ENCODE measurements around the gene TMEM119.
"Not testable (repeated sequence)": the region's sequence is repeated elsewhere in the genome, so short reads cannot be mapped to it uniquely, and the experiment has no call there.

TMEM119 gene

GRCh38 chr12:108591267-108591980 lies 6.5 kb downstream of the TMEM119 start:
- H3K27ac ChIP-seq (ENCODE audit: poor library complexity, severe bottlenecking) = no peak overlapping the region
- no peaks in the 10 kb centered on the region for H3K9me3 ChIP-seq (ENCODE audit: severe bottlenecking)
- H3K36me3 ChIP-seq (ENCODE audit: low read depth) = no peaks in the 10 kb centered on the region
- ATAC-seq (ENCODE audit: low read depth) (no peak), DNase-seq (ENCODE audit: low spot score) (no peak)
- H3K27me3 ChIP-seq (ENCODE audit: insufficient read depth, poor library complexity, severe bottlenecking) = no peaks in the 10 kb centered on the region
- H3K4me1 ChIP-seq (ENCODE audit: insufficient read depth, poor library complexity, severe bottlenecking) = no peaks in the 10 kb centered on the region
- TF ChIP-seq CTCF (IDR thresholded peaks at IDR 0.05; ENCODE audit: poor library complexity, severe bottlenecking) = no peak
- H3K4me3 ChIP-seq (ENCODE audit: severe bottlenecking) = no peak overlapping the region

GRCh38 chr12:108590463-108590862 lies 7.4 kb downstream of the TMEM119 start:
- not testable (repeated sequence) for H3K27ac ChIP-seq (ENCODE audit: poor library complexity, severe bottlenecking); DNase-seq (ENCODE audit: low spot score); H3K4me3 ChIP-seq (ENCODE audit: severe bottlenecking); H3K9me3 ChIP-seq (ENCODE audit: severe bottlenecking); ATAC-seq (ENCODE audit: low read depth); H3K27me3 ChIP-seq (ENCODE audit: insufficient read depth, poor library complexity, severe bottlenecking); H3K4me1 ChIP-seq (ENCODE audit: insufficient read depth, poor library complexity, severe bottlenecking); H3K36me3 ChIP-seq (ENCODE audit: low read depth)

- TF ChIP-seq CTCF (IDR thresholded peaks at IDR 0.05; ENCODE audit: poor library complexity, severe bottlenecking) = no peak
- Histone ChIP-seq H3K27me3 (ENCODE audit: insufficient read depth, poor library complexity, severe bottlenecking) (no peaks in the 10 kb centered on the region), H3K9me3 (ENCODE audit: severe bottlenecking) (no peaks in the 10 kb centered on the region), H3K27ac (ENCODE audit: poor library complexity, severe bottlenecking) (no peak overlapping the region), H3K36me3 (ENCODE audit: low read depth) (no peaks in the 10 kb centered on the region), H3K4me1 (ENCODE audit: insufficient read depth, poor library complexity, severe bottlenecking) (no peaks in the 10 kb centered on the region), H3K4me3 (ENCODE audit: severe bottlenecking) (no peak overlapping the region)
- DNase-seq (ENCODE audit: low spot score) (no peak), ATAC-seq (ENCODE audit: low read depth) (no peak)
Observed at GRCh38 chr12:108589840-108590229, 8.0 kb downstream of the TMEM119 start.

- H3K36me3 ChIP-seq (ENCODE audit: low read depth) = no peaks in the 10 kb centered on the region
- H3K27ac ChIP-seq (ENCODE audit: poor library complexity, severe bottlenecking) = no peak overlapping the region
- no peaks in the 10 kb centered on the region for H3K9me3 ChIP-seq (ENCODE audit: severe bottlenecking)
- no peaks in the 10 kb centered on the region for H3K4me1 ChIP-seq (ENCODE audit: insufficient read depth, poor library complexity, severe bottlenecking)
- no peak overlapping the region for H3K4me3 ChIP-seq (ENCODE audit: severe bottlenecking)
- TF ChIP-seq CTCF (IDR thresholded peaks at IDR 0.05; ENCODE audit: poor library complexity, severe bottlenecking) = no peak
- DNase-seq (ENCODE audit: low spot score) (no peak), ATAC-seq (ENCODE audit: low read depth) (no peak)
- H3K27me3 ChIP-seq (ENCODE audit: insufficient read depth, poor library complexity, severe bottlenecking) = no peaks in the 10 kb centered on the region
Observed at GRCh38 chr12:108589028-108589839, 8.7 kb downstream of the TMEM119 start.

GRCh38 chr12:108587826-108588225 lies 10.1 kb downstream of the TMEM119 start:
- Histone ChIP-seq H3K27ac (ENCODE audit: poor library complexity, severe bottlenecking) (no peak overlapping the region), H3K27me3 (ENCODE audit: insufficient read depth, poor library complexity, severe bottlenecking) (no peaks in the 10 kb centered on the region), H3K4me1 (ENCODE audit: insufficient read depth, poor library complexity, severe bottlenecking) (no peaks in the 10 kb centered on the region), H3K36me3 (ENCODE audit: low read depth) (no peaks in the 10 kb centered on the region), H3K9me3 (ENCODE audit: severe bottlenecking) (no peaks in the 10 kb centered on the region), H3K4me3 (ENCODE audit: severe bottlenecking) (no peak overlapping the region)
- no peak for TF ChIP-seq CTCF (IDR thresholded peaks at IDR 0.05; ENCODE audit: poor library complexity, severe bottlenecking)
- ATAC-seq (ENCODE audit: low read depth) (no peak), DNase-seq (ENCODE audit: low spot score) (no peak)
